K562 (cell line): ENCODE data around the gene AP3M1. TPM values are rescaled to one million over a fixed set of nuclear protein-coding genes. Genes with fewer than 3 reads are reported as not detected.

ENCODE experiments used
- ATAC-seq: fragments of 200-7000 bp; cut with Tn5 transposase; 3 replicates; pipeline ENCODE4 v1.9.1; 2020; ENCODE audit warnings: moderate library complexity
- BruUV-seq: library from RNA; stranded (reverse); fragments of 400-500 nt; replicated peaks from 2 replicates; lab custom pipeline; 2021; lab: Mats Ljungman, UMichigan
- CTCF ChIA-PET: fragments of 300-600 bp; formaldehyde crosslinking; extraction: SDS; loops from one replicate; lab custom pipeline; 2021; ENCODE audit warnings: low intra/inter-chr PET ratio; lab: Yijun Ruan, JAX
- POLR2A ChIA-PET: fragments of 300-600, 350-650 bp; sonication (Branson Sonifier 250); formaldehyde crosslinking; extraction: SDS; loops from one replicate; lab custom pipeline; 2021; ENCODE audit warnings: antibody characterized with exemption, inconsistent platforms; lab: Yijun Ruan, JAX
- DNase-seq, 4 experiments: peaks; one replicate each; pipeline versions ENCODE4 v3.0.0 to v3.0.0-alpha.2; 2011 to 2018; ENCODE audit warnings: low spot score in 3 of 4, mixed read lengths in 3 of 4; ENCODE audit errors: extremely low read depth in 1 of 4
- FAIRE-seq: peaks from 2 replicates; lab custom pipeline; 2011; peaks lifted over from hg19 to GRCh38; lab: Jason Lieb, UNC
- H2AFZ ChIP-seq: 2 replicates; pipeline ENCODE4 v1.6.0; 2011; ENCODE audit warnings: low read depth, low read length, control low read depth, inconsistent platforms
- H3K27ac ChIP-seq: fragments of 200-600 bp; 3 replicates; pipeline ENCODE4 v1.8.0; 2011; ENCODE audit warnings: low read depth, mild to moderate bottlenecking, control low read depth, inconsistent platforms, low read length, moderate library complexity, mixed read lengths; ENCODE audit errors: extremely low read depth
- H3K27me3 ChIP-seq, 2 experiments: fragments of 300-600 bp in 1 of 2; 2 replicates in 1 of 2; 3 replicates in 1 of 2; pipeline versions ENCODE4 v1.6.0 to v1.8.0; 2011; ENCODE audit warnings: inconsistent platforms in 2 of 2, low read length in 2 of 2, mild to moderate bottlenecking in 1 of 2, mixed read lengths in 1 of 2, moderate library complexity in 1 of 2; ENCODE audit not compliant: control insufficient read depth in 2 of 2, insufficient read depth in 2 of 2
- H3K36me3 ChIP-seq: fragments of 300-600 bp; 3 replicates; pipeline ENCODE4 v1.8.0; 2011; ENCODE audit warnings: mild to moderate bottlenecking, low read length, inconsistent platforms; ENCODE audit not compliant: control insufficient read depth, insufficient read depth
- H3K4me1 ChIP-seq, 2 experiments: fragments of 200-600 bp in 1 of 2; replicated peaks in 1 of 2; 2 replicates in 1 of 2; 3 replicates in 1 of 2; pipeline versions ENCODE4 v1.5.1 to v1.8.0; 2011; ENCODE audit warnings: inconsistent platforms in 2 of 2, low read length in 2 of 2, mild to moderate bottlenecking in 1 of 2, mixed read lengths in 1 of 2, moderate library complexity in 1 of 2; ENCODE audit not compliant: control insufficient read depth in 2 of 2, insufficient read depth in 2 of 2
- H3K4me2 ChIP-seq: 2 replicates; pipeline ENCODE4 v1.6.1; 2011; ENCODE audit warnings: low read length, control low read depth, inconsistent platforms, mixed read lengths; ENCODE audit not compliant: insufficient read depth
- H3K4me3 ChIP-seq: fragments of 200-600 bp; sonication (generic), shearing (Covaris generic); 2 replicates; pipeline ENCODE4 v1.5.1; 2016; ENCODE audit warnings: control low read depth, inconsistent platforms
- H3K79me2 ChIP-seq: fragments of 200-600 bp; 3 replicates; pipeline ENCODE4 v1.8.0; 2011; ENCODE audit warnings: low read length, inconsistent platforms; ENCODE audit not compliant: control insufficient read depth, insufficient read depth
- H3K9ac ChIP-seq, 2 experiments: 2 replicates each; pipeline versions ENCODE4 v1.6.0 to v1.6.1; 2011; ENCODE audit warnings: low read depth in 2 of 2, low read length in 2 of 2, control low read depth in 1 of 2, inconsistent platforms in 1 of 2, mild to moderate bottlenecking in 1 of 2, mixed read lengths in 1 of 2; ENCODE audit not compliant: insufficient read depth in 1 of 2
- H3K9me1 ChIP-seq: one replicate; pipeline ENCODE4 v1.6.0; 2011; ENCODE audit warnings: inconsistent platforms, mild to moderate bottlenecking, low read length, moderate library complexity; ENCODE audit not compliant: control insufficient read depth, insufficient read depth
- H3K9me3 ChIP-seq: replicated peaks from 2 replicates; pipeline ENCODE4 v1.5.1; 2011; ENCODE audit warnings: low read depth, low read length, inconsistent platforms; ENCODE audit not compliant: control insufficient read depth, insufficient read depth
- H4K20me1 ChIP-seq: replicated peaks from 2 replicates; pipeline ENCODE4 v1.6.1; 2011; ENCODE audit warnings: low read length, inconsistent platforms, mixed read lengths; ENCODE audit not compliant: control insufficient read depth, insufficient read depth
- WGBS: fragments of 100-300 bp; shearing (Covaris generic); methylation state at CpG from one replicate; pipeline ENCODE4 v1.1.6; 2016; ENCODE audit warnings: low coverage, mixed read lengths; ENCODE audit not compliant: insufficient coverage; ENCODE audit errors: missing lambda C conversion rate; 5-methylcytosine and 5-hydroxymethylcytosine counted together
- in situ Hi-C: fragments of 300-500 bp; cut with MboI; formaldehyde crosslinking; loops from 4 replicates; pipeline ENCODE4 v1.15.0; 2018; ENCODE audit warnings: inconsistent platforms, mixed read lengths
- intact Hi-C: fragments of 100-400 bp; cut with micrococcal nuclease; formaldehyde crosslinking; loops from 2 replicates; pipeline ENCODE4 v1.14.2; 2022
- polyA plus RNA-seq, 8 experiments: library from polyadenylated mRNA; depleted of rRNA in 4 of 8; stranded (reverse) in 5 of 8; unstranded in 3 of 8; fragments of >200 nt; fragmentation: Nextera tagmentation in 2 of 8; fragmentation: Illumina TruSeq in 1 of 8; extraction: Ambion mirVana in 2 of 8; extraction: Trizol in 1 of 8; gene quantifications; 2 replicates each; pipeline versions ENCODE4 v1.2.1 to v1.2.3, GENCODE V29; 2011 to 2014; ENCODE audit warnings: inconsistent platforms in 1 of 8, missing spikeins in 1 of 8
- total RNA-seq, 7 experiments: library from RNA; depleted of rRNA in 6 of 7; stranded (reverse); fragments of >200 nt in 6 of 7; fragmentation: Illumina TruSeq in 2 of 7; extraction: Trizol in 2 of 7; gene quantifications; 2 replicates each; pipeline versions ENCODE4 v1.2.1 to v1.2.3, GENCODE V29; 2011 to 2021; ENCODE audit warnings: low replicate concordance in 1 of 7
- TF ChIP-seq, protein P1 (sequence below): sonication (generic); formaldehyde crosslinking; IDR thresholded peaks from 2 replicates; pipeline ENCODE4 v1.8.0; 2022; ENCODE audit warnings: mild to moderate bottlenecking, missing genetic modification reagents, borderline replicate concordance

AP3M1 gene
- total and polyA plus RNA-seq, 9 of the 15 experiments (the other 6 are each of a cell fraction or from before 2014, with no cell fraction given) = 44.3 to 135 (median 67.6) TPM

DNA sequence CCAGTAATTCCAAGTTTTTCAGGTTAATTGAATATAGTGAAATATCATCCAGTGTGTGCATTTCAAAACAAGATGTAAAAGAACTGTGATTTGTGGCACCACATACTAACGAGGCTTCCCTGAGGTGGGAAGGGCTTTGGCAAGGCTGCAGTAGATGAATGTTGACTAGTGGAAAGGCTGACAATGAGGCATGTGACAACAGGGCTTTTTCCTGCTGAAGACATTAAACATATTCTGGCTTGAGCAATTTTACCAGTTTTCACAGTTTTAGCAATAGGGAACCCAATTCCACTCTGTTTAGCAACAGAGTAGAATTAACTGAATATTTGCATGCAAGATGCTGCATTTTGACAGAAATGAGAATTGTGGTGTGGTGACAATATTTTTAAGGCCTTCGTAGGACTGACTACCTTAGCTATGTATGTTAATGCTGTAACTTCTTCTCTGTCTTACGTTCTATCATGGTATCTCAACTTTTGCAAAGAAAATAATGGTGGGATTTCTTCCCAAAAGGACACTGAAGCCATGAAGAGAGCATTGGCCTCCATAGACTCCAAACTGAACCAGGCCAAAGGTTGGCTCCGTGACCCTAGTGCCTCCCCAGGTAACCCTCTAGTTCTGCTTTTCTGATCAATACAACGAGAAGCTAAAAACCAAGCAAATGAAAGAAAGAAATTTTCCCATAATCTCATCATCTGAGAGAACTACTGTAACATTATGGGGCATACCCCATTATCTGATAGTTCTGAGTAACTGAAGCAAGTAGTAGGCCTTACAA is 68.5 kb downstream of the AP3M1 start:
- WGBS = 60% methylated on average over 5 of the region's 5 CpGs
- no peaks in the 10 kb centered on the region for H3K9me1 ChIP-seq
- FAIRE-seq (no peak), ATAC-seq (no peak), DNase-seq (no peak)
- BruUV-seq = no TSS peak
- no peaks in the 10 kb centered on the region for H3K27me3 ChIP-seq
- H3K79me2 ChIP-seq = no peaks in the 10 kb centered on the region
- H3K9ac ChIP-seq = no peak overlapping the region
- H3K4me2 ChIP-seq = no peak overlapping the region
- H4K20me1 ChIP-seq = no peaks in the 10 kb centered on the region
- ChIA-PET CTCF (interaction anchor here (2.1 to 2.3 kb wide), 2 partner anchors 195 to 233 kb away, joined by 15 to 20 read pairs; no protein-coding TSS in a partner anchor), POLR2A (interaction anchor here (1.0 to 1.3 kb wide), 4 partner anchors 16 to 203 kb away, joined by 3 to 5 read pairs (median 4); no protein-coding TSS in a partner anchor)
- intact Hi-C loops (loop anchor here (1.0 to 5.0 kb wide), 3 partner anchors 85 to 196 kb away; partner anchors contain the start of gene VCL), in situ Hi-C loops (loop anchor here (5.0 kb wide), 1 partner anchor 195 kb away; no protein-coding TSS in a partner anchor)
- TF ChIP-seq, protein P1, sequence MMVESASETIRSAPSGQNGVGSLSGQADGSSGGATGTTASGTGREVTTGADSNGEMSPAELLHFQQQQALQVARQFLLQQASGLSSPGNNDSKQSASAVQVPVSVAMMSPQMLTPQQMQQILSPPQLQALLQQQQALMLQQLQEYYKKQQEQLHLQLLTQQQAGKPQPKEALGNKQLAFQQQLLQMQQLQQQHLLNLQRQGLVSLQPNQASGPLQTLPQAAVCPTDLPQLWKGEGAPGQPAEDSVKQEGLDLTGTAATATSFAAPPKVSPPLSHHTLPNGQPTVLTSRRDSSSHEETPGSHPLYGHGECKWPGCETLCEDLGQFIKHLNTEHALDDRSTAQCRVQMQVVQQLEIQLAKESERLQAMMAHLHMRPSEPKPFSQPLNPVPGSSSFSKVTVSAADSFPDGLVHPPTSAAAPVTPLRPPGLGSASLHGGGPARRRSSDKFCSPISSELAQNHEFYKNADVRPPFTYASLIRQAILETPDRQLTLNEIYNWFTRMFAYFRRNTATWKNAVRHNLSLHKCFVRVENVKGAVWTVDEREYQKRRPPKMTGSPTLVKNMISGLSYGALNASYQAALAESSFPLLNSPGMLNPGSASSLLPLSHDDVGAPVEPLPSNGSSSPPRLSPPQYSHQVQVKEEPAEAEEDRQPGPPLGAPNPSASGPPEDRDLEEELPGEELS (CRISPR knock-in tag) = no peak
- H3K36me3 ChIP-seq = peaks cover 56% of the 10 kb centered on the region
- peaks cover 0 to 15% of the 10 kb centered on the region in 2 experiments; a peak in 1 of 5 replicates for H3K4me1 ChIP-seq
- H3K4me3 ChIP-seq = no peak overlapping the region
- H3K27ac ChIP-seq = no peak overlapping the region
- H3K9me3 ChIP-seq = no peaks in the 10 kb centered on the region
- no peak overlapping the region for H2AFZ ChIP-seq
